Natural killer cell treated with Interleukin-12 subunit alpha and Interleukin-12 subunit beta and Interleukin-15 and Interleukin-18, amount 100 ng/mL, for 72 hours (primary cell): Measurements from ENCODE around the gene TNRC6C. TPM values are rescaled to one million over a fixed set of nuclear protein-coding genes. Genes with fewer than 3 reads are reported as not detected.
A peak's percentile ranks its signal among the peaks of the same experiment; 100 is the strongest.

Source experiments
- ATAC-seq, 2 donors: fragments of 150-1000 bp; cut with Tn5 transposase in 1 of 2; sonication (Bioruptor Pico), chemical (Tn5 transposase) in 1 of 2; 2 replicates each; pipeline ENCODE4 v1.10.0; 2021
- DNase-seq: peaks from one replicate; pipeline ENCODE4 v3.0.0; 2022; ENCODE audit warnings: low spot score
- H3K27ac Mint-ChIP-seq, 2 donors: 1 replicate in 1 of 2; 2 replicates in 1 of 2; pipeline ENCODE4 v1.8.0; 2022; ENCODE audit warnings: mixed read lengths in 2 of 2, mild to moderate bottlenecking in 1 of 2, moderate library complexity in 1 of 2
- H3K27me3 Mint-ChIP-seq, 2 donors: 1 replicate in 1 of 2; 2 replicates in 1 of 2; pipeline ENCODE4 v1.8.0; 2022; ENCODE audit warnings: mixed read lengths in 2 of 2
- H3K36me3 Mint-ChIP-seq: one replicate; pipeline ENCODE4 v1.8.0; 2022; ENCODE audit warnings: mixed read lengths
- H3K4me1 Mint-ChIP-seq, 2 donors: 1 replicate in 1 of 2; 2 replicates in 1 of 2; pipeline ENCODE4 v1.8.0; 2022; ENCODE audit warnings: low read depth in 2 of 2, mixed read lengths in 2 of 2, mild to moderate bottlenecking in 1 of 2
- H3K4me3 Mint-ChIP-seq: one replicate; pipeline ENCODE4 v1.8.0; 2022; ENCODE audit warnings: mixed read lengths
- H3K9me3 Mint-ChIP-seq: 2 replicates; pipeline ENCODE4 v1.8.0; 2022; ENCODE audit warnings: mixed read lengths
- total RNA-seq, 2 donors: library from RNA; stranded (reverse); gene quantifications; one replicate each; pipeline ENCODE4 v1.2.3, GENCODE V29; 2022

The TNRC6C gene
- total RNA-seq, 2 donors from 2014 or later: 28.1 to 32.1 TPM

GRCh38 chr17:78125976-78126894, 167.7 kb downstream of the TNRC6C start:
- Mint-ChIP-seq H3K27me3 (no peaks in the 10 kb centered on the region), H3K27ac (peak overlapping the region; percentile 81 to 90), H3K36me3 (peaks cover 7% of the 10 kb centered on the region), H3K4me1 (peaks cover 46 to 54% of the 10 kb centered on the region in 2 donors), H3K4me3 (peak overlapping the region; percentile 84), H3K9me3 (no peaks in the 10 kb centered on the region)
- ATAC-seq (no peak), DNase-seq (no peak)

GRCh38 chr17:78126895-78127238, 168.4 kb downstream of the TNRC6C start:
- Mint-ChIP-seq H3K9me3 (no peaks in the 10 kb centered on the region), H3K4me1 (peaks cover 42 to 48% of the 10 kb centered on the region in 2 donors), H3K27ac (peak overlapping the region; percentile 81 to 90), H3K4me3 (peak overlapping the region; percentile 84), H3K36me3 (peaks cover 7% of the 10 kb centered on the region), H3K27me3 (no peaks in the 10 kb centered on the region)
- ATAC-seq: no peak
- no peak for DNase-seq

GRCh38 chr17:78127239-78127887, 168.9 kb downstream of the TNRC6C start:
- Mint-ChIP-seq H3K9me3 (no peaks in the 10 kb centered on the region), H3K27ac (peak overlapping the region; percentile 81 to 90), H3K36me3 (peaks cover 7% of the 10 kb centered on the region), H3K4me1 (peaks cover 39 to 46% of the 10 kb centered on the region in 2 donors), H3K27me3 (no peaks in the 10 kb centered on the region), H3K4me3 (peak overlapping the region; percentile 84)
- ATAC-seq (peak; percentile 64 to 70), DNase-seq (peak; percentile 86)

GRCh38 chr17:78127888-78128550, 169.5 kb downstream of the TNRC6C start:
- no peaks in the 10 kb centered on the region for H3K9me3 Mint-ChIP-seq
- H3K27me3 Mint-ChIP-seq: no peaks in the 10 kb centered on the region
- H3K4me1 Mint-ChIP-seq: peaks cover 32 to 43% of the 10 kb centered on the region in 2 donors
- peaks cover 7% of the 10 kb centered on the region for H3K36me3 Mint-ChIP-seq
- H3K4me3 Mint-ChIP-seq: peak overlapping the region; percentile 84
- H3K27ac Mint-ChIP-seq: peak overlapping the region; percentile 81 to 90
- ATAC-seq (no peak), DNase-seq (peak; percentile 61)

GRCh38 chr17:78128551-78129350, 170.2 kb downstream of the TNRC6C start, which contains the start of gene TMC6:
Gene TMC6 (minus strand): TSS chr17:78128755. CDS start chr17:78126832, 1,923 bp downstream.
- peak within 1 kb of the TSS; percentile 93 for H3K4me3 Mint-ChIP-seq
- H3K36me3 Mint-ChIP-seq: peaks cover 4% of the 10 kb centered on the region
- no peaks in the 10 kb centered on the region for H3K27me3 Mint-ChIP-seq
- DNase-seq (peak; percentile 81), ATAC-seq (peak; percentile 44 to 64)
- no peaks in the 10 kb centered on the region for H3K9me3 Mint-ChIP-seq
- peak within 1 kb of the TSS; percentile 82 to 94 for H3K27ac Mint-ChIP-seq
- peaks cover 31 to 40% of the 10 kb centered on the region in 2 donors for H3K4me1 Mint-ChIP-seq

DNA sequence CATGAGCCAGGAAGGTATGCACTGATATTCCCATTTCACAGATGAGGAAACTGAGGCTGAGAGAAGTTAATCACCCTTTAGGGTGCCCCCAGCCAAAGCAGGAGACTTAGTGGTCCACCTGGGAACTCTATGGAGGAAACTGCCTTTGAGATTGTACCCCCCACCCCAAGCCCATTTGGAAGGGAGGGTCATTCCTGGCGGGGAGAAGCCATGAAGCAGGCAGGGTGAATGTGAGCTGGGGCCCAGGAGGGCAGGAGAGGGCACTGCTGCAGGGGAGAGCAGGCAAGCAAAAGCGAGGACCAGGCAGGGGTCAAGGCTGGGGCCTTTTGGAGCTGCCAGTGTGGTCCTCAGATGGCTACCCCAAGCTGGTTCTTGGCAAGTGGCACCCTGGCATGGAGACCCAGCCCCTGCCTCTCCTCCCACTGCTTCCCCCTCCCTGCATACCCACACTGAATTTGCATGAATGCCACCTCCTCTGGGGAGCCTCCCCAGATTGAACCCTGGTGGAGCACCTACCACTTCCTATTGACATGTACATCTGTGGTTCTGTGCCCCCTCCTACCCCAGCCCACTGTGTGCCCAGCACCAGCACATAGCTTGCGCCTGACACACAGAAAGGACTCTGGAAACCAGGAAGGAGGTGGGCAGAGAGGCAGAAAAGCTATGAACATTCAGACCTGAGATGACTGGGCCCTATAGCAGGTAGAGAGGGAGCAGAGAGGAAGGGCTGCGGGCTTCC, 171.0 kb downstream of the TNRC6C start:
- no peak for ATAC-seq
- H3K9me3 Mint-ChIP-seq: no peaks in the 10 kb centered on the region
- no peaks in the 10 kb centered on the region for H3K27me3 Mint-ChIP-seq
- peak overlapping the region; percentile 93 for H3K4me3 Mint-ChIP-seq
- peaks cover 34 to 40% of the 10 kb centered on the region in 2 donors for H3K4me1 Mint-ChIP-seq
- DNase-seq: peak; percentile 61
- peak overlapping the region; percentile 82 to 94 for H3K27ac Mint-ChIP-seq
- H3K36me3 Mint-ChIP-seq: peaks cover 8% of the 10 kb centered on the region

DNA sequence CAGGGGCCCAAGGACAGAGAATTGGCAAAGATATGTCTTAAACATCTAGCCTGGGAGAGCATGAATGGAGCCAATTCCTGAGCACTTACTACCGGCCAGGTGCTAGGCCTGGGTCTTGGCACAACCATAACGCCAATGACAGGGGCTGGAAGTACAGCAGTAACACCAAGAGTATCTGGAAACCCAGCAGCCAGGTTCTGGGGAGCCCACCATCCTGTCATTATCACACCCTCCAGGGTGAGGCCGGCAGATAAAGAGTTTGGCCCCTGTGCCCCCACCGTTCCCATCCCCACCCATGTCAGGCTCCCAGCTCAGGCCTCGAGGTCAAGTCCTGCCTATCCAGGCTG, 171.6 kb downstream of the TNRC6C start:
- peaks cover 36 to 40% of the 10 kb centered on the region in 2 donors for H3K4me1 Mint-ChIP-seq
- H3K27me3 Mint-ChIP-seq: no peaks in the 10 kb centered on the region
- peaks cover 8% of the 10 kb centered on the region for H3K36me3 Mint-ChIP-seq

GRCh38 chr17:78130437-78131101, 172.1 kb downstream of the TNRC6C start, which contains the start of gene TMC8:
Gene TMC8 (plus strand): TSS chr17:78130771. CDS start chr17:78131589, 818 bp downstream.
- ATAC-seq: peak; percentile 70 to 71
- H3K27ac Mint-ChIP-seq: peak within 1 kb of the TSS; percentile 82 to 94
- peaks cover 38 to 42% of the 10 kb centered on the region in 2 donors for H3K4me1 Mint-ChIP-seq
- H3K36me3 Mint-ChIP-seq: peaks cover 10% of the 10 kb centered on the region
- DNase-seq: peak; percentile 85
- H3K9me3 Mint-ChIP-seq: no peaks in the 10 kb centered on the region
- no peaks in the 10 kb centered on the region for H3K27me3 Mint-ChIP-seq
- H3K4me3 Mint-ChIP-seq: peak within 1 kb of the TSS; percentile 93

More for the DNA sequence above, 171.6 kb downstream of the TNRC6C start:
- no peak for DNase-seq
- peak overlapping the region; percentile 82 to 94 for H3K27ac Mint-ChIP-seq
- no peak for ATAC-seq
- peak overlapping the region; percentile 93 for H3K4me3 Mint-ChIP-seq
- H3K9me3 Mint-ChIP-seq: no peaks in the 10 kb centered on the region

DNA sequence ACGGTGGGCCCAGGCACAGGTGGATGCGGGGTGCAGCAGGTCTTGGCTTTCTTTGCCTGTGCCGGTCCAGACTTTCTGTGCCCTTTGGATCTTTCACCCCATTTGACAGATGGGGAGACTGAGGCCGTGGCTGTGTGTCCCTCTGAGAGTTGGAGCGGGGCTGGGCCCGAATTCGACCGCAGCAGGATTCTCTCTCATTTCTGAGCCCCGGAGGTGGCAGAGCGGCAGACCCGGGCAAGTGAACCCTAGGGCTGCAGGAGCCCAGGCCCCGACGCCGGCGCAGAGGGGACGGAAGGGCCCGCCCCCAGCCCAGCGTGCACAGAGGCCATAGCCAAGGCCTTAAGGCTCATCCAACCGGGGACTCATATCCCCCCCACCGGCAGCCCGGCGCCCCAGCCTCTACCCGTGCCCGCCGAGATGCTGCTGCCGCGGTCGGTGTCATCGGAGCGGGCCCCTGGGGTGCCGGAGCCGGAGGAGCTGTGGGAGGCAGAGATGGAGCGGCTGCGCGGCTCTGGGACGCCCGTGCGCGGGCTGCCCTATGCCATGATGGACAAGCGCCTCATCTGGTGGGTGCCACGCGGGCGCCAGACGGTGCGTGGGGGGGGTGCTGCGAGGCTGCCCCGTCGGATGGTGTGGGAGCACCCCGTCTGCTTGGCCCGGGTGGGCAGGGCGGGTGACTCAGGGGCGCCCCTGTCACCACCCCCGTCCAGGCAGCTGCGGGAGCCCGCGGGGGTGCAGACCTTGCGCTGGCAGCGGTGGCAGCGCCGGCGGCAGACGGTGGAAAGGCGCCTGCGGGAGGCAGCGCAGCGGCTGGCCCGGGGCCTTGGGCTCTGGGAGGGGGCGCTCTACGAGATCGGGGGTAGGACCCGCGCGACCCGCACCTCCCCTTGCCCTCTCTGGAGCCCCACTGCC, 172.9 kb downstream of the TNRC6C start:
- peak; percentile 66 for DNase-seq
- peak overlapping the region; percentile 82 to 94 for H3K27ac Mint-ChIP-seq
- ATAC-seq: peak; percentile 26 to 36
- H3K36me3 Mint-ChIP-seq: peaks cover 18% of the 10 kb centered on the region
- no peaks in the 10 kb centered on the region for H3K27me3 Mint-ChIP-seq
- H3K9me3 Mint-ChIP-seq: no peaks in the 10 kb centered on the region
- H3K4me3 Mint-ChIP-seq: peak overlapping the region; percentile 93
- H3K4me1 Mint-ChIP-seq: peaks cover 45 to 49% of the 10 kb centered on the region in 2 donors

- H3K4me3 Mint-ChIP-seq: peak overlapping the region; percentile 86
- H3K9me3 Mint-ChIP-seq: no peaks in the 10 kb centered on the region
- H3K27ac Mint-ChIP-seq: peak overlapping the region; percentile 54 to 72
- DNase-seq: peak; percentile 68
- ATAC-seq: peak; percentile 1 to 2
- H3K27me3 Mint-ChIP-seq: no peaks in the 10 kb centered on the region
- peaks cover 43 to 53% of the 10 kb centered on the region in 2 donors for H3K4me1 Mint-ChIP-seq
- H3K36me3 Mint-ChIP-seq: peaks cover 18% of the 10 kb centered on the region
Measured at GRCh38 chr17:78132084-78132676, 173.7 kb downstream of the TNRC6C start.

GRCh38 chr17:78132767-78133178, 174.3 kb downstream of the TNRC6C start:
- peak overlapping the region; percentile 86 for H3K4me3 Mint-ChIP-seq
- no peaks in the 10 kb centered on the region for H3K27me3 Mint-ChIP-seq
- peak overlapping the region; percentile 54 to 72 for H3K27ac Mint-ChIP-seq
- peaks cover 18% of the 10 kb centered on the region for H3K36me3 Mint-ChIP-seq
- no peak for DNase-seq
- peaks cover 47 to 56% of the 10 kb centered on the region in 2 donors for H3K4me1 Mint-ChIP-seq
- no peak for ATAC-seq
- H3K9me3 Mint-ChIP-seq: no peaks in the 10 kb centered on the region
